ENCODE measurements around the gene NUP188.
"Not testable (repeated sequence)": the region's sequence is repeated elsewhere in the genome, so short reads cannot be mapped to it uniquely, and the experiment has no call there.

Gene NUP188

GRCh38 chr9:128995791-128996190 lies 48.3 kb downstream of the NUP188 start:
- no peak for TF ChIP-seq NFRKB (IDR thresholded peaks at IDR 0.05)
- TF ChIP-seq ELF4 (IDR thresholded peaks at IDR 0.05): no peak
- no peak for TF ChIP-seq TARDBP (IDR thresholded peaks at IDR 0.05)
- no peak for TF ChIP-seq SUZ12 (IDR thresholded peaks at IDR 0.05)
- no peak for TF ChIP-seq ARNT (IDR thresholded peaks at IDR 0.05)
- TF ChIP-seq BHLHE40 (IDR thresholded peaks at IDR 0.05; ENCODE audit: borderline replicate concordance): no peak
- TF ChIP-seq LEF1 (IDR thresholded peaks at IDR 0.05; ENCODE audit: borderline replicate concordance): no peak
- TF ChIP-seq SP1 (IDR thresholded peaks at IDR 0.05): no peak
- TF ChIP-seq FOXK2 (IDR thresholded peaks at IDR 0.05): no peak
- TF ChIP-seq L3MBTL2 (conservative IDR thresholded peaks at IDR 0.05): no peak
- no peak for TF ChIP-seq FOXM1 (IDR thresholded peaks at IDR 0.05; ENCODE audit: borderline replicate concordance)
- TF ChIP-seq, protein P1, sequence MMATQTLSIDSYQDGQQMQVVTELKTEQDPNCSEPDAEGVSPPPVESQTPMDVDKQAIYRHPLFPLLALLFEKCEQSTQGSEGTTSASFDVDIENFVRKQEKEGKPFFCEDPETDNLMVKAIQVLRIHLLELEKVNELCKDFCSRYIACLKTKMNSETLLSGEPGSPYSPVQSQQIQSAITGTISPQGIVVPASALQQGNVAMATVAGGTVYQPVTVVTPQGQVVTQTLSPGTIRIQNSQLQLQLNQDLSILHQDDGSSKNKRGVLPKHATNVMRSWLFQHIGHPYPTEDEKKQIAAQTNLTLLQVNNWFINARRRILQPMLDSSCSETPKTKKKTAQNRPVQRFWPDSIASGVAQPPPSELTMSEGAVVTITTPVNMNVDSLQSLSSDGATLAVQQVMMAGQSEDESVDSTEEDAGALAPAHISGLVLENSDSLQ (IDR thresholded peaks at IDR 0.05): no peak
- no peak for TF ChIP-seq FOXA1 (IDR thresholded peaks at IDR 0.05)
- no peak for TF ChIP-seq ZNF384 (IDR thresholded peaks at IDR 0.05)
- TF ChIP-seq CTBP1 (IDR thresholded peaks at IDR 0.05; ENCODE audit: borderline replicate concordance): no peak
- no peak for TF ChIP-seq HDGF (IDR thresholded peaks at IDR 0.05; ENCODE audit: borderline replicate concordance)
- no peak for DNase-seq (ENCODE audit: extremely low spot score)
- POLR2A ChIA-PET: no interaction called here
- CTCF ChIA-PET: no interaction called here

DNA sequence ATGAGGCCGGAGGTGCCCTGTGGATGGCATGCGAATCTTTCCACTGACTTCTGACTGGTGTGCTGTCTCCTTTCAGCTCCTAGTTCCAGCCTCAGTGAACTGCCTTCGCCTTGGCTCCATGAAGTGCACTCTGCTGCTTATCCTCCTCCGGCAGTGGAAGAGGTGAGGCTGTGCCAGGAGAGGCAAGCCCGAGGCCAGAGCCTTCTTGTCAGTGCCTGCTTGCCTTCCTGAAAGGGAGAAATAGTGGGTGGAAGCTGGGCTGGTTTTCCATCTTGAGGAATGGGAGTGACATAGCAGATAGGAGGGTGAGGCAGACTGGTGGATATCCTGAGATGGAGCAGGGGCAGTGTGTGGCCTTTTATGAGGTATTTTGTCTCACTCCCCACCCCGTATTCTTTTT lies 51.0 kb downstream of the NUP188 start:
- TF ChIP-seq, protein P1 (IDR thresholded peaks at IDR 0.05): no peak
- TF ChIP-seq SP1 (IDR thresholded peaks at IDR 0.05): no peak
- no peak for TF ChIP-seq ZNF384 (IDR thresholded peaks at IDR 0.05)
- no peak for TF ChIP-seq LEF1 (IDR thresholded peaks at IDR 0.05; ENCODE audit: borderline replicate concordance)
- TF ChIP-seq SUZ12 (IDR thresholded peaks at IDR 0.05): no peak
- ChIA-PET POLR2A (no interaction called here), CTCF (no interaction called here)
- DNase-seq (ENCODE audit: extremely low spot score): no peak

- no peak for TF ChIP-seq TARDBP (IDR thresholded peaks at IDR 0.05)
- TF ChIP-seq FOXK2 (IDR thresholded peaks at IDR 0.05): no peak
- no peak for TF ChIP-seq L3MBTL2 (conservative IDR thresholded peaks at IDR 0.05)
- TF ChIP-seq LEF1 (IDR thresholded peaks at IDR 0.05; ENCODE audit: borderline replicate concordance): no peak
- TF ChIP-seq ARNT (IDR thresholded peaks at IDR 0.05): no peak
- no peak for TF ChIP-seq FOXA1 (IDR thresholded peaks at IDR 0.05)
- no peak for TF ChIP-seq SP1 (IDR thresholded peaks at IDR 0.05)
- TF ChIP-seq FOXM1 (IDR thresholded peaks at IDR 0.05; ENCODE audit: borderline replicate concordance): no peak
- TF ChIP-seq NFRKB (IDR thresholded peaks at IDR 0.05): no peak
- no peak for TF ChIP-seq ELF4 (IDR thresholded peaks at IDR 0.05)
- no peak for TF ChIP-seq SUZ12 (IDR thresholded peaks at IDR 0.05)
- no peak for TF ChIP-seq ZNF384 (IDR thresholded peaks at IDR 0.05)
- TF ChIP-seq, protein P1 (IDR thresholded peaks at IDR 0.05): no peak
- no peak for TF ChIP-seq CTBP1 (IDR thresholded peaks at IDR 0.05; ENCODE audit: borderline replicate concordance)
- no peak for TF ChIP-seq HDGF (IDR thresholded peaks at IDR 0.05; ENCODE audit: borderline replicate concordance)
- TF ChIP-seq BHLHE40 (IDR thresholded peaks at IDR 0.05; ENCODE audit: borderline replicate concordance): no peak
- CTCF ChIA-PET: no interaction called here
- POLR2A ChIA-PET: no interaction called here
- no peak for DNase-seq (ENCODE audit: extremely low spot score)
Observed at GRCh38 chr9:128999581-129000206, 52.2 kb downstream of the NUP188 start.

- DNase-seq (ENCODE audit: extremely low spot score): no peak
- POLR2A ChIA-PET: no interaction called here
- TF ChIP-seq FOXA1 (IDR thresholded peaks at IDR 0.05) (no peak), HDGF (IDR thresholded peaks at IDR 0.05; ENCODE audit: borderline replicate concordance) (no peak), LEF1 (IDR thresholded peaks at IDR 0.05; ENCODE audit: borderline replicate concordance) (no peak), ARNT (IDR thresholded peaks at IDR 0.05) (no peak), NFRKB (IDR thresholded peaks at IDR 0.05) (no peak), BHLHE40 (IDR thresholded peaks at IDR 0.05; ENCODE audit: borderline replicate concordance) (no peak), L3MBTL2 (conservative IDR thresholded peaks at IDR 0.05) (no peak), CTBP1 (IDR thresholded peaks at IDR 0.05; ENCODE audit: borderline replicate concordance) (no peak), FOXM1 (IDR thresholded peaks at IDR 0.05; ENCODE audit: borderline replicate concordance) (no peak), SP1 (IDR thresholded peaks at IDR 0.05) (no peak), ELF4 (IDR thresholded peaks at IDR 0.05) (no peak), FOXK2 (IDR thresholded peaks at IDR 0.05) (no peak), SUZ12 (IDR thresholded peaks at IDR 0.05) (no peak), TARDBP (IDR thresholded peaks at IDR 0.05) (no peak), ZNF384 (IDR thresholded peaks at IDR 0.05) (no peak)
- TF ChIP-seq, protein P1 (IDR thresholded peaks at IDR 0.05): no peak
- CTCF ChIA-PET: no interaction called here
Observed at GRCh38 chr9:129001504-129002325, 54.2 kb downstream of the NUP188 start.

GRCh38 chr9:129002992-129003391 lies 55.5 kb downstream of the NUP188 start:
- TF ChIP-seq ELF4 (IDR thresholded peaks at IDR 0.05): no peak
- TF ChIP-seq ZNF384 (IDR thresholded peaks at IDR 0.05): no peak
- no peak for TF ChIP-seq BHLHE40 (IDR thresholded peaks at IDR 0.05; ENCODE audit: borderline replicate concordance)
- TF ChIP-seq SP1 (IDR thresholded peaks at IDR 0.05): no peak
- TF ChIP-seq FOXA1 (IDR thresholded peaks at IDR 0.05): no peak
- no peak for TF ChIP-seq FOXK2 (IDR thresholded peaks at IDR 0.05)
- no peak for TF ChIP-seq SUZ12 (IDR thresholded peaks at IDR 0.05)
- no peak for TF ChIP-seq HDGF (IDR thresholded peaks at IDR 0.05; ENCODE audit: borderline replicate concordance)
- TF ChIP-seq FOXM1 (IDR thresholded peaks at IDR 0.05; ENCODE audit: borderline replicate concordance): no peak
- TF ChIP-seq NFRKB (IDR thresholded peaks at IDR 0.05): no peak
- TF ChIP-seq TARDBP (IDR thresholded peaks at IDR 0.05): no peak
- TF ChIP-seq, protein P1 (IDR thresholded peaks at IDR 0.05): no peak
- TF ChIP-seq LEF1 (IDR thresholded peaks at IDR 0.05; ENCODE audit: borderline replicate concordance): no peak
- no peak for TF ChIP-seq ARNT (IDR thresholded peaks at IDR 0.05)
- TF ChIP-seq L3MBTL2 (conservative IDR thresholded peaks at IDR 0.05): no peak
- POLR2A ChIA-PET: no interaction called here
- DNase-seq (ENCODE audit: extremely low spot score): no peak
- CTCF ChIA-PET: interaction anchor here (0.7 kb wide), 1 partner anchor 16 kb away, joined by 3 read pairs; no protein-coding TSS in a partner anchor

DNA sequence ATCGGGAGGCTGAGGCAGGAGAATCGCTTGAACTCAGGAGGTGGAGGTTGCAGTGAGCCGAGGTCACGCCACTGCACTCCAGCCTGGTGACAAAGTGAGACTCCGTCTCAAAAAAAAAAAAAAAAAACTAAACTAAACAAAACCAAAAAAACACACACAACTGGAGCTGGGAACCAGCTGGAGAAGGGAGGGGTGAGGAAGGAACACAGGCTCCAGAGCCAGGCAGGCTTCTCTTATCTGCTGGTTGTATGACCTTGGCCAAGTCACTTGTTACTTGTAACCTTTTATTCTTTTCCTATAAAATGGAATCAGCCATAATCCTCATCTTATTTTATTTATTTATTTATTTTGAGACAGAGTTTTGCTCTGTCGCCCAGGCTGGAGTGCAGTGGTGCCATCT lies 56.7 kb downstream of the NUP188 start:
- POLR2A ChIA-PET; DNase-seq (ENCODE audit: extremely low spot score): not testable (repeated sequence)
- CTCF ChIA-PET: interaction anchor here (0.8 kb wide), 1 partner anchor 24 kb away, joined by 3 read pairs; the partner anchor contains the start of gene SH3GLB2

Data from HEK293T (cell line).